Sigmoid colon (tissue), 7 donors: ENCODE results near the gene SCAI. TPM values are rescaled to one million over a fixed set of nuclear protein-coding genes. Genes with fewer than 3 reads are reported as not detected.

Source experiments
- DNase-seq: peaks from one replicate; pipeline ENCODE4 v3.0.0-alpha.2; 2019
- H3K27ac ChIP-seq, 4 donors: fragments of 200-600 bp; sonication (generic); one replicate each; pipeline ENCODE4 v1.5.1; 2016 to 2019; ENCODE audit warnings: mild to moderate bottlenecking in 1 of 4
- H3K27me3 ChIP-seq, 3 donors: fragments of 200-600 bp; sonication (generic); one replicate each; pipeline ENCODE4 v1.5.1; 2019; ENCODE audit warnings: mild to moderate bottlenecking in 1 of 3
- H3K36me3 ChIP-seq, 4 donors: fragments of 200-600 bp; sonication (generic); one replicate each; pipeline ENCODE4 v1.5.1; 2016 to 2019
- H3K4me1 ChIP-seq, 4 donors: fragments of 200-600 bp; sonication (generic); one replicate each; pipeline ENCODE4 v1.5.1; 2017 to 2019
- H3K4me3 ChIP-seq, 4 donors: fragments of 200-600 bp; sonication (generic); one replicate each; pipeline ENCODE4 v1.5.1; 2017 to 2019; ENCODE audit warnings: mild to moderate bottlenecking in 2 of 4, moderate library complexity in 1 of 4
- H3K9me3 ChIP-seq, 4 donors: fragments of 200-600 bp in 3 of 4; sonication (generic) in 3 of 4; one replicate each; pipeline versions ENCODE4 v1.5.1 to v1.6.1; 2013 to 2019
- EP300 ChIP-seq, 4 donors: sonication (generic); formaldehyde crosslinking; IDR thresholded peaks; one replicate each; pipeline ENCODE4 v1.6.1; 2017; ENCODE audit warnings: antibody characterized with exemption in 4 of 4
- POLR2A ChIP-seq, 2 donors: fragments of 450-650 bp; IDR thresholded peaks; one replicate each; pipeline ENCODE4 v1.6.1; 2016; ENCODE audit warnings: antibody characterized with exemption in 2 of 2, mild to moderate bottlenecking in 2 of 2, moderate library complexity in 2 of 2
- POLR2AphosphoS5 ChIP-seq, 4 donors: sonication (generic); formaldehyde crosslinking; IDR thresholded peaks; one replicate each; pipeline ENCODE4 v1.6.1; 2017; ENCODE audit warnings: antibody characterized with exemption in 4 of 4
- WGBS, 2 donors: extraction: QIAGEN DNeasy Blood & Tissue Kit; methylation state at CpG; one replicate each; pipeline ENCODE4 v1.1.7; 2013; 5-methylcytosine and 5-hydroxymethylcytosine counted together
- intact Hi-C: fragments of 100-400 bp; cut with DNase I; formaldehyde crosslinking; loops from one replicate; pipeline ENCODE4 v1.15.1; 2023
- polyA plus RNA-seq, 3 donors: library from polyadenylated mRNA; stranded (reverse); fragments of 200-250 nt; gene quantifications; one replicate each; pipeline ENCODE4 v1.2.3, GENCODE V29; 2013
- total RNA-seq, 4 donors: library from RNA; depleted of rRNA; stranded (reverse); fragments of >200 nt; gene quantifications; one replicate each; pipeline ENCODE4 v1.1.0, GENCODE V29; 2016
- TF ChIP-seq, protein P1 (sequence below), 4 experiments: fragments of 450-650 bp in 3 of 4; fragments of 200-600 bp in 1 of 4; IDR thresholded peaks; one replicate each; pipeline ENCODE4 v1.5.1; 2016 to 2019; ENCODE audit warnings: antibody characterized with exemption in 4 of 4, mild to moderate bottlenecking in 3 of 4, moderate library complexity in 2 of 4
- donor health status: healthy with polysubstance abuse.
- donor health status: Bipolar disorder and iron deficiency.
- donor health status: healthy.

Gene SCAI
- total and polyA plus RNA-seq, 7 donors, result under 0.01 to 15.8 (median 5.4) TPM

DNA sequence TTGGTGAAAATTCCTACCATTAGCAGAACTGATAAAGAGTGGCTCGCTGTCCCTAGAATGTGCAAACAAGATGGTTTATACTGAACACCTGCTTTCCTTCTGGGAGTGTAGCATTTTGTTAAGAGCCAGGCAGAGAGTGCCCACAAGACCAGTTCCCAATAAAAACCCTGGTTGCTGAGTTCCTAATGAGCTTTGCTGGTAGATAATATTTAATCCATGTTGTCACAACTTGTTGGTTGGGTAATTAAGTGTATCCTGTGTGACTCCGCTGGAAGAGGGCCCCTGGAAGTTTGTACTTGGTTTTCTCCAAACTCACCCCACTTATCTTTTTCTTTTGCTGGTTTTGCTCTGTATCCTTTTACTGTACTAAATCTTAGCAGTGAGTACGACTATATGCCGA, 162.9 kb downstream of the SCAI start:
- peaks cover 0 to 26% (median 0%) of the 10 kb centered on the region in 4 donors for H3K36me3 ChIP-seq
- no peak for TF ChIP-seq POLR2AphosphoS5 (IDR thresholded peaks at IDR 0.05)
- TF ChIP-seq, protein P1, sequence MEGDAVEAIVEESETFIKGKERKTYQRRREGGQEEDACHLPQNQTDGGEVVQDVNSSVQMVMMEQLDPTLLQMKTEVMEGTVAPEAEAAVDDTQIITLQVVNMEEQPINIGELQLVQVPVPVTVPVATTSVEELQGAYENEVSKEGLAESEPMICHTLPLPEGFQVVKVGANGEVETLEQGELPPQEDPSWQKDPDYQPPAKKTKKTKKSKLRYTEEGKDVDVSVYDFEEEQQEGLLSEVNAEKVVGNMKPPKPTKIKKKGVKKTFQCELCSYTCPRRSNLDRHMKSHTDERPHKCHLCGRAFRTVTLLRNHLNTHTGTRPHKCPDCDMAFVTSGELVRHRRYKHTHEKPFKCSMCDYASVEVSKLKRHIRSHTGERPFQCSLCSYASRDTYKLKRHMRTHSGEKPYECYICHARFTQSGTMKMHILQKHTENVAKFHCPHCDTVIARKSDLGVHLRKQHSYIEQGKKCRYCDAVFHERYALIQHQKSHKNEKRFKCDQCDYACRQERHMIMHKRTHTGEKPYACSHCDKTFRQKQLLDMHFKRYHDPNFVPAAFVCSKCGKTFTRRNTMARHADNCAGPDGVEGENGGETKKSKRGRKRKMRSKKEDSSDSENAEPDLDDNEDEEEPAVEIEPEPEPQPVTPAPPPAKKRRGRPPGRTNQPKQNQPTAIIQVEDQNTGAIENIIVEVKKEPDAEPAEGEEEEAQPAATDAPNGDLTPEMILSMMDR (IDR thresholded peaks at IDR 0.05), result no peak
- no peak for TF ChIP-seq POLR2A (IDR thresholded peaks at IDR 0.05)
- TF ChIP-seq EP300 (IDR thresholded peaks at IDR 0.05), result no peak
- intact Hi-C loops, result no loop called here
- H3K27ac ChIP-seq, result no peak overlapping the region
- 85 to 88% methylated on average over 4 of the region's 4 CpGs for WGBS, 2 donors
- H3K27me3 ChIP-seq, result no peaks in the 10 kb centered on the region
- H3K4me1 ChIP-seq, result no peaks in the 10 kb centered on the region
- DNase-seq, result no peak
- no peaks in the 10 kb centered on the region for H3K9me3 ChIP-seq
- no peak overlapping the region for H3K4me3 ChIP-seq

- peaks cover 0 to 41% (median 0%) of the 10 kb centered on the region in 4 donors for H3K36me3 ChIP-seq
- no peaks in the 10 kb centered on the region for H3K27me3 ChIP-seq
- H3K4me1 ChIP-seq, result no peaks in the 10 kb centered on the region
- no peak overlapping the region for H3K4me3 ChIP-seq
- H3K9me3 ChIP-seq, result no peaks in the 10 kb centered on the region
- no peak for DNase-seq
- intact Hi-C loops, result no loop called here
- TF ChIP-seq POLR2A (IDR thresholded peaks at IDR 0.05) (no peak), EP300 (IDR thresholded peaks at IDR 0.05) (no peak), POLR2AphosphoS5 (IDR thresholded peaks at IDR 0.05) (no peak)
- TF ChIP-seq, protein P1 (IDR thresholded peaks at IDR 0.05), result no peak
- 79 to 87% methylated on average over 2 of the region's 2 CpGs for WGBS, 2 donors
- H3K27ac ChIP-seq, result no peak overlapping the region
Measured at GRCh38 chr9:124975131-124975530, 168.2 kb downstream of the SCAI start.

- Histone ChIP-seq H3K4me3 (no peak overlapping the region), H3K9me3 (no peaks in the 10 kb centered on the region), H3K27me3 (no peaks in the 10 kb centered on the region), H3K36me3 (peaks cover 0 to 46% (median 0%) of the 10 kb centered on the region in 4 donors), H3K4me1 (no peaks in the 10 kb centered on the region), H3K27ac (no peak overlapping the region)
- WGBS, 2 donors, result 94 to 97% methylated on average over 6 of the region's 6 CpGs
- no peak for TF ChIP-seq POLR2A (IDR thresholded peaks at IDR 0.05)
- TF ChIP-seq POLR2AphosphoS5 (IDR thresholded peaks at IDR 0.05), result no peak
- TF ChIP-seq, protein P1 (IDR thresholded peaks at IDR 0.05), result no peak
- no peak for TF ChIP-seq EP300 (IDR thresholded peaks at IDR 0.05)
- DNase-seq, result no peak
- intact Hi-C loops, result no loop called here
Measured at GRCh38 chr9:124973807-124974206, 169.5 kb downstream of the SCAI start.

DNA sequence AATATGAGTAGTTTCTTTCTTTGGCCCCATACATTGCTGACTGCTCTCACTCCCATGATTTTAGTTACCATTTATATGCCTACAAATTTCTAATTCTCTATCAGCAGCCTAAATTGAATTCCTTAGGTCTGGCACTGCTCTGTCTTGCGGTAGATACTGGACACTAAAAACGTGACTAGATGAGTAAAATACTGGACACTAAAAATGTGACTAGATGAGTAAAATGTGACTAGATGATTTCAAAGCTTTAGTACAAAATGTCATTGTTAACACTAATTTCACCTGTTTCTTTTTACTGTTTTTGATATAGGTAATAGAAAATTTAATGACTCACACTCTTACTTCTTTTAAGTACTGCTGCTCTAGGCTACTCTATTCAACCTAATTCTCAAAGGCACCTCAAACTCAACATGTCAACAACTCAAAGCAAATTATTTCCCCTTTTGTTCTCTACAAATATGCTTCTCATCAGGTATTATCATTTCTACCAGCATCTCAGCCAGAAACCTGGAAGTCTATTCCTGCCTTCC, 171.0 kb downstream of the SCAI start:
- Histone ChIP-seq H3K9me3 (no peaks in the 10 kb centered on the region), H3K36me3 (peaks cover 0 to 51% (median 0%) of the 10 kb centered on the region in 4 donors), H3K27ac (no peak overlapping the region), H3K4me3 (no peak overlapping the region), H3K27me3 (no peaks in the 10 kb centered on the region), H3K4me1 (no peaks in the 10 kb centered on the region)
- DNase-seq, result no peak
- TF ChIP-seq, protein P1 (IDR thresholded peaks at IDR 0.05), result no peak
- no peak for TF ChIP-seq POLR2AphosphoS5 (IDR thresholded peaks at IDR 0.05)
- TF ChIP-seq POLR2A (IDR thresholded peaks at IDR 0.05), result no peak
- TF ChIP-seq EP300 (IDR thresholded peaks at IDR 0.05), result no peak
- intact Hi-C loops, result no loop called here
- WGBS, 2 donors, result 89 to 94% methylated on average over 2 of the region's 2 CpGs

GRCh38 chr9:124969401-124969800, 173.9 kb downstream of the SCAI start:
- TF ChIP-seq POLR2A (IDR thresholded peaks at IDR 0.05) (no peak), EP300 (IDR thresholded peaks at IDR 0.05) (no peak), POLR2AphosphoS5 (IDR thresholded peaks at IDR 0.05) (no peak)
- TF ChIP-seq, protein P1 (IDR thresholded peaks at IDR 0.05), result no peak
- no peak overlapping the region for H3K27ac ChIP-seq
- no peaks in the 10 kb centered on the region for H3K27me3 ChIP-seq
- H3K9me3 ChIP-seq, result no peaks in the 10 kb centered on the region
- intact Hi-C loops, result no loop called here
- WGBS, 2 donors, result 87 to 93% methylated on average over 2 of the region's 2 CpGs
- peaks cover 0 to 35% (median 0%) of the 10 kb centered on the region in 4 donors for H3K36me3 ChIP-seq
- H3K4me1 ChIP-seq, result peaks cover 0 to 9% (median 0%) of the 10 kb centered on the region in 4 donors
- H3K4me3 ChIP-seq, result no peak overlapping the region
- no peak for DNase-seq
